Inferior parietal cortex (tissue), 1 donor: ENCODE results near the gene TAOK2.
A peak's percentile ranks its signal among the peaks of the same experiment; 100 is the strongest.
"Not testable (repeated sequence)": the region's sequence is repeated elsewhere in the genome, so short reads cannot be mapped to it uniquely, and the experiment has no call there.

ENCODE experiments used
- DNase-seq: peaks from one replicate; pipeline ENCODE4 v3.0.0-alpha.2; 2016; ENCODE audit errors: extremely low spot score

Gene TAOK2

DNA sequence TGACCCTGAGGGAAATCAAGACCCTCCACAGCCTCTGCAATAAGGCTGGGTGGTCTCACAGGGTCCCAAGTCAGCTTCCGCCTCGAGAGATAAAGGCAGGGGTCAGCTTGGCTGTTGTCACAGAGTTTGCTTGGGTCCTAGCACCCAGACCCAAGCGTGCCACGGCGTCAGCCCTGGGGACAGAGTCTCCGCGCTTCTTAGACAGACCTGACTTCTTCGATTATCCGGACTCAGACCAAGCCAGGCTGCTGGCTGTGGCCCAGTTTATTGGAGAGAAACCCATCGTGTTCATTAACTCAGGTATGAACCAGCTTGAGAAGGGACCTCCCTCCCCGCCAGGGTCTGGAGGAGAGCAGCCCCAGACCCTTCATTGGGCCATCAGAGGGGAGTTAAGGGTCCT is 49.9 kb downstream of the TAOK2 start:
- DNase-seq: no peak

DNA sequence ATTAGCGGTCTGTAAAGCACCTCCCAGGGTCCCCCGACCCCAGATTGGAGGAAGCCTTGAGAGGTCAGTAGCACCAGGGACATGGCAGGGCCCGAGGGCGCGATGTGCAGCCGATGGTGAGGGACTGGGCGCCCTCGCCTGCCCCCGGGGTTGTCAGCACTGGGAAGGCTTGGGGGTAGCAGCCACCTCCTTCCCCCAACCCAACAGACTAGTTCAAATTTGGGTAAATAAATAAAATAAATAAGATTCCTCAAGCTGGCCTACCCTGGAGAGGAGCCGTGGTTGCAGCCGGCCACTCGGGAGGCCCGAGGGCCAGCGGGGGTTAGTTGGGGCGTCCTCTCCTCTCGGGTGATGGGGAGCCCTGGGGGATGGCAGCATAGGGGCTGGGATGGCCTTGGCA is 50.8 kb downstream of the TAOK2 start:
- no peak for DNase-seq

DNA sequence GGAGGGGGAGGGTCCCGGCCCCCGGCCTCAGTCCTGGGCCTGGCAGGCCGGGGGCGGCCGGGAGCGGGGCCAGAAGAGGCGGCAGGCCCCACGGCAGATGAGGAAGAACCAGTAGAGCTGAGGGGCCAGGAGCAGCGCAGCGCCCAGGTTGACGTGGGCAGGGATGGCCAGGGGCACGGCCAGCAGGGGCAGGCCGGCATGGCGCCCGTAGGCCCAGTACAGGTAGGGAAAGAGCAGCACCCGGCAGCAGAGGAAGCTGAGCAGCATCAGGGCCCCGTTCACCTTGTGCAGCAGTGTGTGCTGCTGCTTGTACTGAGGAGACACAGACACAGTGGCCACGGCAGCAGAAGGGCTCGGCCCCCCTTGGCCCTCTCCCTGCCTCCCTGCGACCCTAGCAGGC is 51.5 kb downstream of the TAOK2 start:
- no peak for DNase-seq

GRCh38 chr16:30025574-30025973 is 51.9 kb downstream of the TAOK2 start:
- no peak for DNase-seq

- no peak for DNase-seq
Measured at GRCh38 chr16:30026449-30026848, 52.8 kb downstream of the TAOK2 start.

DNA sequence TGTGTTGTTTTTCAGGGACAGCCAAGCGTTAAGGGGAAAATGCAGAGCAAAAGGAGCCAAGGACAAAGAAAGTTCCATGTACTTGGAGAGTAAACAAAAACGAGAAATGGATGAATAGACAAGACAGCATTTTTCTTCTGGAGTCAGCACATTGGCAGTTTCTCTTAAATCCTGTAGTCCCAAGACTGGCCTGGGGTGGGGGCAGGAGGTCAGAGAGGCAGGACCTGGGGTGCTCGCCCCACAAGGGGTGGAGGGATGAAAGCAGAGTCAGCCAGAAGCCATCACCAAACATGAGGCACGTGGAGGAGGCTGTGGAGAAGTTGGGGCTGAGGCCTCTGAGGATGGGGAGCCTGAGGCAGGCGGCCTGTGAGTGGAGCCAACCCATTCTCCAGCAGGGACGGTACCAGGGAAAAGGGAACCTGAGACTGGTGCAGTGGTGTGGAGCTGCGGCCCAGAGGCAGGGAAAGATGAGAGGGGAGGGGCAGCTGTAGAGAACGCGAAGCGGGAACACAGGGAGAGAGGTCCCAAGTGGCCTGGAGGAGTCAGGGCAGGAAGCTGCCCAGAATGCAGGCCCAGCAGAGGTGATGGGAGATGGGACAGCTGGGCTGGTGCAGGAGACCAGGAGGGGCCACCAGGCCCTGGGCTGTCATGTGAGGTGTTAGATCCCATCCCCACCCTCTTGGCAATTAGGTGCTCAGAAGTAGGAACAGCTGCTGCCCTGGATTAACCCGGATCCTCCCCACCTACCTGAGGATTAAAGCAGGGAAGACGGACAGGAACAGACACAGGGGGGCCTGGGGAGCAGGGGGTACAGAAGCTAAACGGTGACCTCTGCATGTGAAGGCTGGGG is 54.1 kb downstream of the TAOK2 start:
- DNase-seq: no peak

GRCh38 chr16:30028438-30029076 is 54.9 kb downstream of the TAOK2 start:
- DNase-seq: no peak

GRCh38 chr16:30030011-30030685 is 56.5 kb downstream of the TAOK2 start:
- DNase-seq: no peak

DNA sequence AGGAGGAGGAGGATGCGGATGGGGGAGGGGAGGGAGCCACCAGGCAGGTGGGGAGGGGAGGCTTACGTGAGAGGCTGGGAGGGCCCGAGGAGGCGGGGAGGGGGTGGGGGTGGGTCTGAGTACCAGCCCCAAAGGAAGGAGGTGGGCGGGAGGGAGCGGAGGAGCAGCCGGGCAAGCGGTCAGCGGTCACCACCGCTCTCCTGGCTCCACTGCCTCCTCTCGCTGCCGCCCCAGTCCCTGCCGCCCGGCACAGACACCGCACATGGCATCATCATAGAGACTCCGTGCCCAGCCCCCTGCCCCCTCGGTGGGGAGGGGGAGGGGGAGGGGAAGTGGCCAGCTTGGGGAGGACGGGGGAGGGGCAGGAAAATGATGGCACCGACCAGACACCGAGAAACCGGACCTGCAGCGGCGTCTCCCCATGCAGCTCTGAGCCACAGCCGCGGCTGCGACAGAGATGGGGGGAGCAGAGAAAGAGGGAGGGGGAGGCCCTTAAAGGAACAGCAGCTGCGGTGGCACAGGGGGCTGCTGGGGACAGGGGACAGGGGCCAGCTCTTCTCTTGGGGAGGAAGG is 57.3 kb downstream of the TAOK2 start, which contains the start of gene TLCD3B:
Gene TLCD3B (minus strand): TSS at position 431 of the 573 bp plus-strand sequence. CDS start 744 bp downstream, outside the sequence.
- DNase-seq: no peak

DNA sequence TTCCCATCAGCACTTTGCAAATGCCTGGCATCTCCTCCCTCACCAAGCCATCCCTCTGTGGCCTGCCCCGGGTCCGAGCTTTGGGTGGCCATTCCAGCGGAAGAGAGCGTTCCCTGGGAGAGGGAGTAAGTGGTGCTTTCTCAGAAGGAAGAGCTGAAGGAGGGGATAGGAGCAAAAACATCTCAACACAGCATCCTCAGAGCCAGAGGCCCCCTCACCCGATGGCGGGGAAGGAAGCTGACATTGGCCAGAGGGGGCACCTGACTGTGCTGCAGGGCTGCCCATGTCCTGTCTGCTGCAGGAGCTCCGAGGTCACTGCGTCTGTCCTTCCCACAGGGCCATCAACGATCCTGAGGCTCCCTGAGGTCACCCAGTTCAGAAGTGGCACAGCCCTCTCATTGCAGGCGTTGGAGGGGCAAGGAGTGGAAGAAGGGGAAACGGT is 57.8 kb downstream of the TAOK2 start:
- no peak for DNase-seq

- peak; percentile 83 for DNase-seq
Measured at GRCh38 chr16:30032083-30032819, 58.6 kb downstream of the TAOK2 start.

DNA sequence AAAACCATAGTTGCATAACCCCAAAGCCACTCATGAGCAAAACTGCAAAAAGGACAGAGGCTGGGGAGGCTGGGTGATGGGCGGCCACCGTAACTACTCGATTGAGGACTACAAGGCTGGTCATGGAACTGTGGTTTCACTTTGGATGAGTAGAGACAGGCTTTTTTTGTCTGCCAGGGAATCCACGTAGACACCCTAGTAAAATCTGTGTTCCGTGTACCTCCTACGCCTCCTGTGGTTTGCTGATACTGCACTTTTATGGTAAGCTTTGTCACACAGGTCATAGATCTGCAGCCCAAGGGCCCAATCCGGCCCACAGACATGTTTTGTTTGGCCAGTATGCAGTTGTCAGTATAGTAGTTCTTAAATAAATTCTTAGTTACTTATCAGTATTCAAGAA is 59.6 kb downstream of the TAOK2 start:
- DNase-seq: no peak

DNA sequence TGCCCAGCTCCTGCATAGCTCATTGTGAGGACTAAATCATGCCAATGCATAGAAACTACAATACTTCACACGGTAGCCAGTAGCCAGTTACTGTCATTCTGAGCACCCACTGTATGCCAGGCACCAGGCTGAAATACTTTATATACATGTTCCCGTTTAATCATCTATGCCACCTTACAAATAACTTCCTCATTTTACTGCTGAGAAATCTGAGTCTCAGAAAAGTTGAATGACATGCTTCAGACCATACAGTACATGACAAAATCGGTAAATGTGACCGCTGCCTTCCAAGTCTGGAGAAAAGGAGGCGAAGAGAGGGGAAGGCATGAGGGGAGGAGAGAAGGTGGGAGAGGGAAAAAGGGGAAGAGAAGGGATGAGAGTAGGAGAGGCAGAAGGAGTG is 66.6 kb downstream of the TAOK2 start:
- no peak for DNase-seq

- not testable (repeated sequence) for DNase-seq
Measured at GRCh38 chr16:30040690-30041089, 67.0 kb downstream of the TAOK2 start.

DNA sequence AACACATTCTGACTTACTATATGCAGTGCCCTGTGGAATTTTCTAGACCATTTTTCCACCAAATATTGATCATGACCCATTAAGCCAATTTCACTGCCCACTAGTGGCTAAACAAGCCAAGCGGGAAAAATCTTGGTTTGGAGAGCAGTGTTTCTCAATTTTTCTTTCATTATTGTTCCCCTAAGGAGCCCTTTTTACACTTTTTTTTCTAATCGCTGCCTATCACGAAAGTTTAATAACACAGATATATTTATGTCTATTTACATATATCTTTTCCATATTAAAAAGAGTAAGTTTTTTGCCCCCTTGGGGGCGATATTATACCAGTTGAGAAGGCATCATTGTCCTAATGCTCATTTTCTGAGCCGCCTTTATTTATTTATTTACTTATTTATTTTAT is 68.2 kb downstream of the TAOK2 start:
- peak; percentile 35 for DNase-seq
